Measurements from ENCODE around the gene TMEM54. TPM values are rescaled to one million over a fixed set of nuclear protein-coding genes. Genes with fewer than 3 reads are reported as not detected.

Gene TMEM54
- total RNA-seq, 4 donors from 2014 or later, result 14.7 to 36.7 (median 26.3) TPM

DNA sequence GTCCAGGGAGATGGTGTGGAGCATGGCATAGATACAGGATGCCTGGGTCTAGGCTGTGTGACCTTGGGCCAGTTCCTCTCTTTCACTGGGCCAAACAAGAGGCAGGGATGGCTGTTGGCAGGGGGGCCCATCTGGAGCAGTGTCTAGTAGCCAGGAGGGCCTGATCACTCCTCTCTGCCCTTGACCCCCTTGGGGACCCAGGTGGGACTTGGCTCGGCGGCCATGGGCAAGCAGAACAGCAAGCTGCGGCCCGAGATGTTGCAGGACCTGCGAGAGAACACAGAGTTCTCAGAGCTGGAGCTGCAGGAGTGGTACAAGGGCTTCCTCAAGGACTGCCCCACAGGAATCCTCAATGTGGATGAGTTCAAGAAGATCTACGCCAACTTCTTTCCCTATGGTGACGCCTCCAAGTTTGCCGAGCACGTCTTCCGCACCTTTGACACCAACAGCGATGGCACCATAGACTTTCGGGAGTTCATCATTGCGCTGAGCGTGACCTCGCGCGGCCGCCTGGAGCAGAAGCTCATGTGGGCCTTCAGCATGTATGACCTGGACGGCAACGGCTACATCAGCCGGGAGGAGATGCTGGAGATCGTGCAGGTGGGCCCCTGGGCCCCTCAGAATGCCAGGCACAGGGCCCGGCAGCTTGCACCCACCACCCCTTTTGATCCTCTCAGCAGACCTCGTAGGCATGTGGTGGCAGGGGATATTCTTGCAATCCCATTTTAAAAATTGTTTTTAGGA is 12.3 kb downstream of the TMEM54 start:
- TF ChIP-seq, protein P1, sequence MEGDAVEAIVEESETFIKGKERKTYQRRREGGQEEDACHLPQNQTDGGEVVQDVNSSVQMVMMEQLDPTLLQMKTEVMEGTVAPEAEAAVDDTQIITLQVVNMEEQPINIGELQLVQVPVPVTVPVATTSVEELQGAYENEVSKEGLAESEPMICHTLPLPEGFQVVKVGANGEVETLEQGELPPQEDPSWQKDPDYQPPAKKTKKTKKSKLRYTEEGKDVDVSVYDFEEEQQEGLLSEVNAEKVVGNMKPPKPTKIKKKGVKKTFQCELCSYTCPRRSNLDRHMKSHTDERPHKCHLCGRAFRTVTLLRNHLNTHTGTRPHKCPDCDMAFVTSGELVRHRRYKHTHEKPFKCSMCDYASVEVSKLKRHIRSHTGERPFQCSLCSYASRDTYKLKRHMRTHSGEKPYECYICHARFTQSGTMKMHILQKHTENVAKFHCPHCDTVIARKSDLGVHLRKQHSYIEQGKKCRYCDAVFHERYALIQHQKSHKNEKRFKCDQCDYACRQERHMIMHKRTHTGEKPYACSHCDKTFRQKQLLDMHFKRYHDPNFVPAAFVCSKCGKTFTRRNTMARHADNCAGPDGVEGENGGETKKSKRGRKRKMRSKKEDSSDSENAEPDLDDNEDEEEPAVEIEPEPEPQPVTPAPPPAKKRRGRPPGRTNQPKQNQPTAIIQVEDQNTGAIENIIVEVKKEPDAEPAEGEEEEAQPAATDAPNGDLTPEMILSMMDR (IDR thresholded peaks at IDR 0.05; ENCODE audit: low read depth), result no peak

DNA sequence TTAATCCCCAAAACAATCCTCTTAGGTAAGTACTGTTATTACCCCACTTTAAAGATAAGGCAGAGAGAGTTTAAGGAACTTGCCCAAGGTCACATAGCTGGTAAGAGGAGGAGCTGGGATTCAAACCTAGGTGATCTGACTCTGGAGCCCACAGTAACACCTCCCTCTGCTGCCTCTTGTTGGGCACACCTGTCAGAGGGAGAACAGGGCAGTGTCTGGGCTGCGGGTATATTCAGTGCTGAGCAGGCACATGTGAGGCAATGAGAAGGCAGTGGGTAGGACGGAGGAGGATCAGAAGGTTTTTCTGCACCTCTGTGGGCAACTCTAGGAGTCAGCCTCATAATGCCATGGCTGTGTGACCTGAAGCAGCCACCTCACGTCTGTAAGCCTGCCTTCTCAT is 13.1 kb downstream of the TMEM54 start:
- TF ChIP-seq, protein P1 (IDR thresholded peaks at IDR 0.05; ENCODE audit: low read depth), result no peak

DNA sequence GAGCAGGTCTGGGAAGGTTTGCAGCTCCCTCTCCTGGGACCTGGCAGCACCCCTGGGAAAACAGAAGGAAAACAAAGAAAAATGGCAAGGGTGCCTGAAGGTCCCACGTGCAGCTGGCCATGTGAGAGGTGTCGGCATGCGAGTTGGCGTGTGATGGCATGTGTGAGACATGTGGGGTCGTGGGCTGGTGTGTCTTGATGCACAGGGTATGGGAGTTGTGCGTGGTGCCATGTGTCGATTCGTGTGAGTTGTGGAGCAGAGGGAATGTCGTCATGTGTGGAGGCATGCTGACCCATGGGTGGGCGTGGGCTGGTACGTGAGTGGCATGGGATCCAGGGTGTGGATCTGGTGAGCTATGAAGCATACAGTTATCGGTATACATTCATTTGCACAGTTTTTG is 13.6 kb downstream of the TMEM54 start:
- TF ChIP-seq, protein P1 (IDR thresholded peaks at IDR 0.05; ENCODE audit: low read depth), result no peak

DNA sequence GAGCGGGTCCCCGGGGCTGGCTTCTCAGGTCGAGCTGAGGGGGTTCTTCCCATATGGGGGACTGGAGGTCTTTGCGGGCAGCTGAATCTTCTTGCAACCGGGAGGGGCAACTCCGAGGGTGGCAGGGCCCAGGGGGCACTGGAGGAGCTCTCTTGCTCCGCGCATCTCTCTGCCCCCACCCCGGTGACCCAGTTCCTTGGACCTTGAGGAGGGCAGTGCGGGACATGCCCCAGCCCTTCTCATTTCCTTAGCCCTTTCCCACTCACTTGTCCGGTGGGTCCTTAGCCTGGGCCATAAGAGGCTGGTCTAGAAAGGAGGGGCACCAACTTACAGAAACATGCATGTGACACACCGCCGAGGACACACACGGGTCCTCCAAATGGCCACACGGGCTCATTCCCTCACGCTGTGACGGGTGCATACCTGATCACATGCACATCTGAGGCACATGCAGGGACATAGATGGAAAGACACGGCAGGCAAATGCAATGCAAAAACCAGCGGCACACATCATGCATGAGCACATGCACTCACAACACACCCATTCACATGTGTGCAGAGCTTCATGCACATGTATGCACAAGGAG is 14.3 kb downstream of the TMEM54 start:
- TF ChIP-seq, protein P1 (IDR thresholded peaks at IDR 0.05; ENCODE audit: low read depth), result no peak

DNA sequence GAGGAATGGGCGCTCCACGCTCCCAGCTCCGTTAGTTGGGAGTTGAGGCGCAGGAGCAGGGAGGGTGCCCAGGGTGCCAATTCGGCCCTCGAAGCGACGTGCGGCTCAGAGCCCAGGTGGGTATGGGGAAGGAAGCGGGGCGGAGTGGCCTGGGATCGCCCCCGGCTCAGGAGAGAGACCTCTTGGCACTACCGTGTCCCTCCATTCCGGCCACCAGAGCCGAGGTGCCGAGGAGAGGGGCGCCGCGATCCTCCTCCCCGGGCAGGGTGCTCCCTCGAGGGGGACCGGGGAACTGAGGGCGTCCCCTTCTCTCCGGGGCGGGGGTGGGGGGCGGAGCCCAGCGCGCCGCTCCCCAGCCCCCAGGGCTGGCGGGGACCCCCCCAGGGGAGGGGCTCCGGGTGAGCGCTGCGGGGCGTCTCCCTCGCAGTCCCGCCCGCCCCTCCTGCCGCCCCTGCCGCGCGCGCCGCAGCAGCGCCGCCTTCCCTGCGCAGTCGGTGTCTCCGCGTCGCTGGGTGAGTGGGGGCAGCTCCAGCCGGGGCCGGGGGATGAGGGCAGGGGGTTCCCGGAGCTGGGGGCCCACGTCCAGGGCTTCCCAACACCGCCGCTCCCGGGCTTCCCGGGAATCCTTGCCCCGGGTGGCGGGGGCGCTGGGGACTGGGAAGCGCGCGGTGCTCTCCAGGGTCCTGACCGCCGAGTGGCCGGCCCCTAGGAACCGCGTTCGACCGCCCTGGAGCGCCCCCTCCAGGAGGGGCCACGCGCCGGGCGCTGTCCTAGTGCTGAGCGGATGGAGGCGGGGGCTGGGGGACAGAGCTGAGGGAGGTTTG is 15.0 kb downstream of the TMEM54 start, which contains the start of gene HPCA:
HPCA (plus strand) TSS at position 488 of the 824 bp plus-strand sequence. CDS start 2,408 bp downstream, outside the sequence.
- TF ChIP-seq, protein P1 (IDR thresholded peaks at IDR 0.05; ENCODE audit: low read depth), result no peak

DNA sequence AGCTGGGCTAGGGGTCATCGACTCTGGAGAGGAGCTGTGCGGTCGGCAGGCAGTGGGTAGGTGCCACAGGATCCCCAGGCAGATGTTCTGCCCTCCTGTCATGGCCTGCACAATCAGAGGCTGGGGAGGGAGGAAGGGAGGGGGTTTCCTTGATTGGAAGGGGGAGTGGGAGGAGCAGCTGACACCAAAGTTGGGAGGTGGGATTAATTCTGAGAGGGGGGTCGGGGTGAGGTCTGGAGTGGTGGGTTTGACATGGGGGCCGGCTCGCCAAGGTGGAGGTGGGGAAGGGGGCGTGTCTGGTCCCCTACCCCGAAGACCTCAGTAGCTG is 15.5 kb downstream of the TMEM54 start:
- TF ChIP-seq, protein P1 (IDR thresholded peaks at IDR 0.05; ENCODE audit: low read depth), result no peak

DNA sequence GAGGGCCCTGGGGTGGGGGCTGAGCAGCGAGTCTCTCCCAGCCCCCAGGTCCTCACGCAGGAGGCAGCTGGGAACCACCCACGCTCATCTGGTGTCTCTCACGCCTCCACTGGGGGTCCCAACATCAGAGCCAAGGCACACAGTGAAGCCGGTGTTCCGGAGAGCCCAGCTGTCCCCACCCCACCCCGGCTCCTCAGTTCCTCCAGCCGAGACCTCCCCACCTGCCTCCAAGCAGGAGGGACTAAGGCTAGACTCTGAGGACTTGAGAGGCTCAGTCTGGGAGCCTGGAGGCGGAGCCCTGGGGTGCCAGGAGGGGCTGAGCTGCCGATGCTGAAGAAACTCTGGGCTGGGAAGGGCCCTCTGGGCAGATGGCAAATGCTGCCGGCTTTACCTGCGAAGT is 16.5 kb downstream of the TMEM54 start:
- TF ChIP-seq, protein P1 (IDR thresholded peaks at IDR 0.05; ENCODE audit: low read depth), result no peak

Data from subcutaneous adipose tissue (tissue), 4 donors.